ENCODE measurements around the gene MPZL2.
A peak's percentile ranks its signal among the peaks of the same experiment; 100 is the strongest.

Gene MPZL2

DNA sequence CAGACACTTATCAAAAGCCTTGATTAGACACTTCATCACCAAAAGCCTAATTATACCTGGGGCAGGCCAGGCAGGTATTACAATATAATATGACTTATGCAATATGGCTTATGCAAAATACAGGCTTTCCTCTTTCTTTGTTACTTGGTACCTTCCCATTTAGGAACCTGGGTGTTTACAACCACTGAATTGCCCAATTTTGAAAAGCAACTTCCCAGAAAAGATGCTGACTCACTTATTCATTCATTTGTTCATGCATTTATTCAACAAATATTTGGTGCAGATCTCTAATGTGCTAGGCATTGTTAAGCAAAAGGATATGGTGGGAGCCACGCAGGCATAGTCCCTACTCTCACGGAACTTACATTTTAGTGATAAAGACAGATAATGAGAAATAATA lies 25.7 kb downstream of the MPZL2 start:
- H3K4me3 ChIP-seq (ENCODE audit: low read depth, low read length): no peak overlapping the region
- TF ChIP-seq POLR2A (IDR thresholded peaks at IDR 0.05; ENCODE audit: extremely low read depth, insufficient read length) (no peak), MAX (IDR thresholded peaks at IDR 0.05; ENCODE audit: low read depth, low read length) (no peak), MYC (IDR thresholded peaks at IDR 0.05; ENCODE audit: low read depth, low read length) (no peak)
- TF ChIP-seq, protein P1, sequence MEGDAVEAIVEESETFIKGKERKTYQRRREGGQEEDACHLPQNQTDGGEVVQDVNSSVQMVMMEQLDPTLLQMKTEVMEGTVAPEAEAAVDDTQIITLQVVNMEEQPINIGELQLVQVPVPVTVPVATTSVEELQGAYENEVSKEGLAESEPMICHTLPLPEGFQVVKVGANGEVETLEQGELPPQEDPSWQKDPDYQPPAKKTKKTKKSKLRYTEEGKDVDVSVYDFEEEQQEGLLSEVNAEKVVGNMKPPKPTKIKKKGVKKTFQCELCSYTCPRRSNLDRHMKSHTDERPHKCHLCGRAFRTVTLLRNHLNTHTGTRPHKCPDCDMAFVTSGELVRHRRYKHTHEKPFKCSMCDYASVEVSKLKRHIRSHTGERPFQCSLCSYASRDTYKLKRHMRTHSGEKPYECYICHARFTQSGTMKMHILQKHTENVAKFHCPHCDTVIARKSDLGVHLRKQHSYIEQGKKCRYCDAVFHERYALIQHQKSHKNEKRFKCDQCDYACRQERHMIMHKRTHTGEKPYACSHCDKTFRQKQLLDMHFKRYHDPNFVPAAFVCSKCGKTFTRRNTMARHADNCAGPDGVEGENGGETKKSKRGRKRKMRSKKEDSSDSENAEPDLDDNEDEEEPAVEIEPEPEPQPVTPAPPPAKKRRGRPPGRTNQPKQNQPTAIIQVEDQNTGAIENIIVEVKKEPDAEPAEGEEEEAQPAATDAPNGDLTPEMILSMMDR (IDR thresholded peaks at IDR 0.05; ENCODE audit: low read depth, low read length): no peak
- DNase-seq (ENCODE audit: low read depth): peak; percentile 69

GRCh38 chr11:118236170-118236569 lies 27.9 kb downstream of the MPZL2 start:
- no peak for DNase-seq (ENCODE audit: low read depth)
- TF ChIP-seq MAX (IDR thresholded peaks at IDR 0.05; ENCODE audit: low read depth, low read length) (no peak), POLR2A (IDR thresholded peaks at IDR 0.05; ENCODE audit: extremely low read depth, insufficient read length) (no peak), MYC (IDR thresholded peaks at IDR 0.05; ENCODE audit: low read depth, low read length) (no peak)
- TF ChIP-seq, protein P1 (IDR thresholded peaks at IDR 0.05; ENCODE audit: low read depth, low read length): no peak
- no peak overlapping the region for H3K4me3 ChIP-seq (ENCODE audit: low read depth, low read length)

DNA sequence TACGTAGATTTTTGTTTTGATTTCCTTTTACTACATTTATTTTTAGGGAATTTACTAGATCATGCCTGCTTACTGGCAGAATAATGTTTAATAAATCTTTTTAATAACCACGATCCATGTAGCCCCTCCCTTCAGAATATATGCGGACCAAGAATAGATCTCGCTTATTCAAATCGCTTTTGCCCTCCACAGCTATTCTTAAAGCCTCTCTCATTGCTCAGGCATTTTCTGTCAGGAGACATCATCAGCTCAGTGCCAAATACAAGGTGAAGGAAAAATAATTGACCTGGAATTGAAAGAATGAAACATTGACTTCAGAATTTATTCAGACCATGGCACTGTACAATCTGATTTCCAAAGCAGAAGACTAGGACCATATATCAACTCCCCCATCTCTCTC lies 29.3 kb downstream of the MPZL2 start:
- TF ChIP-seq, protein P1 (IDR thresholded peaks at IDR 0.05; ENCODE audit: low read depth, low read length): no peak
- TF ChIP-seq MAX (IDR thresholded peaks at IDR 0.05; ENCODE audit: low read depth, low read length) (no peak), POLR2A (IDR thresholded peaks at IDR 0.05; ENCODE audit: extremely low read depth, insufficient read length) (no peak), MYC (IDR thresholded peaks at IDR 0.05; ENCODE audit: low read depth, low read length) (no peak)
- no peak for DNase-seq (ENCODE audit: low read depth)
- H3K4me3 ChIP-seq (ENCODE audit: low read depth, low read length): no peak overlapping the region

GRCh38 chr11:118233850-118234249 lies 30.2 kb downstream of the MPZL2 start:
- TF ChIP-seq POLR2A (IDR thresholded peaks at IDR 0.05; ENCODE audit: extremely low read depth, insufficient read length): no peak
- no peak for TF ChIP-seq MYC (IDR thresholded peaks at IDR 0.05; ENCODE audit: low read depth, low read length)
- TF ChIP-seq, protein P1 (IDR thresholded peaks at IDR 0.05; ENCODE audit: low read depth, low read length): no peak
- no peak for TF ChIP-seq MAX (IDR thresholded peaks at IDR 0.05; ENCODE audit: low read depth, low read length)
- H3K4me3 ChIP-seq (ENCODE audit: low read depth, low read length): no peak overlapping the region
- no peak for DNase-seq (ENCODE audit: low read depth)

DNA sequence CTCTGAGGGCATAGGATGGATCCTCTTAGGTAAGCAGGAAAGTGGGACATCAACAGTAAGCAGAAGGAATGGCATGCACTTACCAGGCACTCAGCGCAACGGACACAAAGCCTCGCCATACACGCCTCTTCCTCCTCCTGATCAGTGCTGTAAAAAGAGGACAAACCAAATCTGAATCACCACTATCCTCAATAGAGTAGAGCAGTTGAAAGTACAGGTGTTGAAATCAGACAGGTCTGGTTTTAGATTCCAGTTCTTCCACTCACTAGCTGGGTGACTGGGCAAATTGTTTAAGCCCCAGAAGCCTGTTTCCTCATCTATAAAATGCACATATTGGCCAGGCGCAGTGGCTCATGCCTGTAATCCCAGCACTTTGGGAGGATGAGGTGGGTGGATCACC lies 30.7 kb downstream of the MPZL2 start:
- TF ChIP-seq MYC (IDR thresholded peaks at IDR 0.05; ENCODE audit: low read depth, low read length) (no peak), POLR2A (IDR thresholded peaks at IDR 0.05; ENCODE audit: extremely low read depth, insufficient read length) (no peak), MAX (IDR thresholded peaks at IDR 0.05; ENCODE audit: low read depth, low read length) (no peak)
- TF ChIP-seq, protein P1 (IDR thresholded peaks at IDR 0.05; ENCODE audit: low read depth, low read length): no peak
- H3K4me3 ChIP-seq (ENCODE audit: low read depth, low read length): no peak overlapping the region
- DNase-seq (ENCODE audit: low read depth): no peak

DNA sequence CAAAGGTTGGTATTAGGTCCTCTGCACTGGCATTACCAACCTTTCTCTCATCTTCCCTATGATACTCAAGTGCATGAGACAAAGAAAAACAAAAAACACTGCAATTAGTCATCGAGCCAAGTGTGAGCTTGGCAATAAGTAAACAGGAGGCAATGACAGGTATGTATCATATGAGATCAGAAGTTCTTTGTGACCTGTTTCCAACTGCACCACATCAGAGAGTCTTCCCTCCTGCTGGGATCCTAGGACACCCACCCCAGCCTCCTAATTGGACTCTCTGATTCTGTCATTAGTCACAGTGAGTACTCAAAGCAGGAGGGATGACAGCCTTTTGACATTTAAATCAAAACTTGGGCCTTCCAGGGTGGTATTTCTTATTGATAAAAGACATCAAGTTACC lies 31.4 kb downstream of the MPZL2 start:
- no peak for DNase-seq (ENCODE audit: low read depth)
- H3K4me3 ChIP-seq (ENCODE audit: low read depth, low read length): no peak overlapping the region
- no peak for TF ChIP-seq MAX (IDR thresholded peaks at IDR 0.05; ENCODE audit: low read depth, low read length)
- no peak for TF ChIP-seq MYC (IDR thresholded peaks at IDR 0.05; ENCODE audit: low read depth, low read length)
- TF ChIP-seq, protein P1 (IDR thresholded peaks at IDR 0.05; ENCODE audit: low read depth, low read length): no peak
- TF ChIP-seq POLR2A (IDR thresholded peaks at IDR 0.05; ENCODE audit: extremely low read depth, insufficient read length): no peak
